Activated T-helper 1 cell treated with anti-CD3 and anti-CD28 coated beads, Interleukin-12 subunit alpha, Interleukin-12 subunit beta, Interleukin-2, Interleukin-4 antibody, amounts not matched to agents 30 ng/mL and 10 ng/mL and 1 ng/mL, durations not matched to agents 14 hours and 24 hours and 36 hours (primary cell): ENCODE measurements around the gene SLC12A6. TPM values are rescaled to one million over a fixed set of nuclear protein-coding genes. Genes with fewer than 3 reads are reported as not detected.

Experiments
- DNase-seq: peaks from one replicate; pipeline ENCODE4 v3.0.0; 2021; ENCODE audit warnings: low spot score
- H3K27ac Mint-ChIP-seq: one replicate; pipeline ENCODE4 v1.8.0; 2021; ENCODE audit warnings: mild to moderate bottlenecking, mixed read lengths
- H3K27me3 Mint-ChIP-seq: one replicate; pipeline ENCODE4 v1.8.0; 2022; ENCODE audit warnings: mild to moderate bottlenecking, moderate library complexity, mixed read lengths; ENCODE audit not compliant: insufficient read depth
- H3K36me3 Mint-ChIP-seq: one replicate; pipeline ENCODE4 v1.8.0; 2021; ENCODE audit warnings: low read depth, mixed read lengths
- H3K4me1 Mint-ChIP-seq: one replicate; pipeline ENCODE4 v1.8.0; 2021; ENCODE audit warnings: low read depth, mixed read lengths
- H3K4me3 Mint-ChIP-seq: one replicate; pipeline ENCODE4 v1.8.0; 2021; ENCODE audit warnings: mild to moderate bottlenecking, moderate library complexity, mixed read lengths
- H3K9me3 Mint-ChIP-seq: one replicate; pipeline ENCODE4 v1.8.0; 2021; ENCODE audit warnings: mixed read lengths
- intact Hi-C: fragments of 100-400 bp; cut with micrococcal nuclease; formaldehyde crosslinking; loops from one replicate; pipeline ENCODE4 v1.15.1; 2024
- total RNA-seq: library from RNA; stranded (reverse); gene quantifications from 2 replicates; pipeline ENCODE4 v1.2.3, GENCODE V29; 2022

Gene SLC12A6
- total RNA-seq, 1 donor from 2014 or later = 33.2 TPM

DNA sequence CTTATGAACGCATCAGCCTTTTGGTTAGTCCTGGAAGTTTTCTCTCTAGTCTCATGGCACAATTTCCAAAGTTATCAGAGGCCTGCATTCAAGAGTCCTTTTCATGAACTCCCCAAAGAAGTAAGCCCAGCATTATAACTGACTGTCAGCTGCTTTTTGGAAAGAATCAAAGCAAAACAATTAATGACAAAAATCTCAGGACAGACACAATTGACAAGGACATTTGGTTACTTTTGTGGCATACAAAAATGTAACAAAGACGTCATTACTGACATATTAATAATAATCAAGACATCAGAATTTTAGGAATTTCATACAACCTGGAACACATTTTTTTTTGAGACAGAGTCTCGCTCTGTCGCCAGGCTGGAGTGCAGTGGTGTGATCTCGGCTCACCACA, 148.9 kb downstream of the SLC12A6 start:
- intact Hi-C loops = no loop called here
- H3K9me3 Mint-ChIP-seq = no peaks in the 10 kb centered on the region
- no peak overlapping the region for H3K4me3 Mint-ChIP-seq
- peaks cover 12% of the 10 kb centered on the region for H3K36me3 Mint-ChIP-seq
- no peaks in the 10 kb centered on the region for H3K4me1 Mint-ChIP-seq
- DNase-seq = no peak
- H3K27me3 Mint-ChIP-seq = no peaks in the 10 kb centered on the region
- no peak overlapping the region for H3K27ac Mint-ChIP-seq

DNA sequence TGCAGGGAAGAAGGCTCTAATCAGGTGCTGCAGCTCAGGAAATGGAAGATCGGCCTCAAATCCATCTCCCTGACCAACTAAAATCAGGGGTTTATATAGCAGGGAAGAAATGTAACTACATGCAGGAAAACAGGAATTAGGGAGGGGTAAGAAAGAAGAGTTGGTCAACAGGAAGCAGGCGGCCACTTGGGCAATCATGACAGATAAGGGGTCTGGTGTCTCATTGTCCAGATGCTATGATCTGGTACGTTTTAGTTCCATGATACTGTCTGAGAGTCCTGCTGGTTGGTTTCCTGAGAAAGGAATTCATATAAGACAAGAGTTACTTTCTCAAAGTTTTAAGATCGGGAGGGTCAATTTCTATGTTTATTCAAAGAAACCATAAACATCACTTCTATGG, 151.9 kb downstream of the SLC12A6 start:
- intact Hi-C loops = no loop called here
- peaks cover 14% of the 10 kb centered on the region for H3K36me3 Mint-ChIP-seq
- no peaks in the 10 kb centered on the region for H3K9me3 Mint-ChIP-seq
- H3K27ac Mint-ChIP-seq = no peak overlapping the region
- no peaks in the 10 kb centered on the region for H3K4me1 Mint-ChIP-seq
- no peak overlapping the region for H3K4me3 Mint-ChIP-seq
- no peaks in the 10 kb centered on the region for H3K27me3 Mint-ChIP-seq
- DNase-seq = no peak

DNA sequence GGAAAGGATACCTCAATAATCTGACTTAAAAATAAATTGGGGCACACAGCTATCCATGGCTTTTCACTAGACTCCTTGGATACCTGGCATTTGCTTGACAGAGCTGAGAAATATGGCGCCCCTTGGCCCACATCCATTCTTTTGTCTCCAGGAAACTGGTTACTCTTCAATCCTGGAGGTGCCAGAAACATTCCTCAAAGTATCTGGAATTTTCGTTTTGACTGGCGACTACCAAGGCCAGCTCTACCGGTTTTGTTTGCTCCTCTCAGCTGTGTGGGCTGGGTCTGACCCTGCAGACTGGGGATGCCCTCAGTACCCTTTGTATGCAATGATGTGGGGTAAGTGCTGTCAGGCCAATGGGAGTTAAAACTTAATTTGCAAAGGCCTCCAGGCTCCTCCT, 154.6 kb downstream of the SLC12A6 start:
- Mint-ChIP-seq H3K27me3 (no peaks in the 10 kb centered on the region), H3K4me1 (no peaks in the 10 kb centered on the region), H3K36me3 (peaks cover 15% of the 10 kb centered on the region), H3K27ac (no peak overlapping the region), H3K4me3 (no peak overlapping the region), H3K9me3 (peaks cover 2% of the 10 kb centered on the region)
- DNase-seq = no peak
- intact Hi-C loops = no loop called here

Other genes starting within 250 kb of the SLC12A6 start
- gene EMC7, start 235.9 kb downstream of the SLC12A6 start, total RNA-seq = 77.1 and 81.3 TPM in 2 replicates
- gene PGBD4, start 235.7 kb downstream of the SLC12A6 start, total RNA-seq = 3.9 TPM in 2 replicates
- gene KATNBL1, start 127.7 kb downstream of the SLC12A6 start, total RNA-seq = 37.6 and 42.1 TPM in 2 replicates
- 97.0 and 102 TPM in 2 replicates for gene EMC4, start 112.8 kb downstream of the SLC12A6 start, total RNA-seq
- 257 and 267 TPM in 2 replicates for gene NOP10, start 5.4 kb upstream of the SLC12A6 start, total RNA-seq
- gene NUTM1, start 5.5 kb upstream of the SLC12A6 start, total RNA-seq = not detected in 2 replicates
- 78.0 and 80.8 TPM in 2 replicates for gene LPCAT4, start 29.4 kb upstream of the SLC12A6 start, total RNA-seq
- gene GOLGA8A, start 100.0 kb upstream of the SLC12A6 start, total RNA-seq = 264 and 275 TPM in 2 replicates
- 228 and 239 TPM in 2 replicates for gene GOLGA8B, start 245.9 kb upstream of the SLC12A6 start, total RNA-seq